HG03342 (cell line): ENCODE results near the gene FJX1.

ENCODE experiments used
- ATAC-seq: cut with Tn5 transposase; IDR thresholded peaks from one replicate; pipeline ENCODE4 v1.9.1; 2021; ENCODE audit warnings: mild to moderate bottlenecking, moderate library complexity; ENCODE audit not compliant: unreplicated experiment

The FJX1 gene

DNA sequence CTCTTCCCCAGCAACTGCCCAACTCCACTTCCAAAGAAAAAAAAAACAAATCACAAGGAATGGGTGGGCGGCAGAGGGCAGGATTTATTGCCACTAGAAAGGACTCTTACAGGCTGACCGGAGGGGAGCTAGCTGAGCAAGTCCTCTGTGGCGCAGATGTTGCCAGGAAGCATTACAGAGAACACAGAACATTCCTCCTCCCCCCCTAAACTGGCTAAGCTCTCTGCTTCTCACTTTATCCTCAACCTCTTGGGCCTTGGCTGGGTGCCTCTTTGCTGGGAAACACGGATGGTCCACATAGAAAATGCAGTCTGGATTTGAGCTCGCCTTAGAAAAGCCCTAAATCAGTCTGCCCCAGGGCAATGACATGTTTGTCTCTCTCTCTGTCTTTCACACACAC is 12.6 kb upstream of the FJX1 start:
- no peak for ATAC-seq

DNA sequence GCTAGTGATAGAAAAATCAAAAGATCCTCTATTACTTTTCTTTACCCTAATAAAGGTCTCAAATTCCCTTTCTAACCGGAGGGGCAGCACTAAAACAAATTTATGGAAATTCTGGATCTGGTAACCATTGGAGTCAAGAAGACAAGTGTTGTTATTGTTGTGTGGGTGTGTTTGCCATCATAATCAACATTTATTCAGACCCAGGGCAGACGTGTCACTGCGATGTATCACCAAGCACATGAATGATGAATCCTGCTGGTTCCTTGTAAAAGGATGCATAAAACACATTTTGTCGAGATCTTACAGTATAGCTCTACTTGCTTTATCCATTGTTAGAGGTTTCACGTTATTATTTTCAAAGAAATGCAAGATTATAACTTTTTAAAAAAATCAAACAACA is 12.1 kb upstream of the FJX1 start:
- no peak for ATAC-seq

DNA sequence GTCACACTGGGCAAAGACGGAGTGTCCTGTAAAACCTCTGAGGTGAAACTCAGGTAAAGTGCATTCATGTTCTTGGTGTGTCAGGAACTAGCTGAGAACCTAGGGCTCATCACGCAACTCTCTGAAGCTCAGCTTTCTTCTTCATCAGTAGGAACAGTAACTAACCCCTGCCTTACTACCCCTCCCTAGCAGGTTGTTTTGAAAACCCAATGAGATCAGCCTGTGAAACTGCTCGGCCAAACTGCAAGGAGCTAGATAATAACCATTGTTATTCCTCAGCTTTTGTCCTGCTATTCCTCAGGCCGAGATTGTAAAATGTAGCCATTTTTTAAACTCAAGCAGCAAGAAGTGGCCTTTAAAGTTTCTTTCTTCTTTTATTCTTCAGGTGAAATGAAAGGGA is 9.8 kb upstream of the FJX1 start:
- no peak for ATAC-seq

DNA sequence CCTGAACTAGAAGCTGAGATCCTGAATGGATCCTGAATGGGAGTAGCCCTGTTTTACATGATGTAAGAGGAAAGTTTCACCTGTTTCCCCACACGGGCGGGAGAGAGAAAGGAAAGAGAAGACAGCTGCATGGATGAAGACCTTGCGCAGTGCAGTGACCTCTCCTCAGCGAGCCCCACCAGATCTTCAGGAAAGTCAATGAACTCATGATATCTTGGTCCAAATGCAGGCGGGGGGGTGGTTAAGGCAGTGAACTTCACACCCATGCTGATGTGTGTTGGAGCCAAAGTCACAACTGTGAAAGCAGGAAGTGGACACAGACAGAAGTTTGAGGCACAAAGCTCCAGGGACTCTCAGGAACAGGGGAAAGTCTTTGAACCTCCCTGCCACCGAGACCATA is 8.6 kb upstream of the FJX1 start:
- ATAC-seq = no peak

DNA sequence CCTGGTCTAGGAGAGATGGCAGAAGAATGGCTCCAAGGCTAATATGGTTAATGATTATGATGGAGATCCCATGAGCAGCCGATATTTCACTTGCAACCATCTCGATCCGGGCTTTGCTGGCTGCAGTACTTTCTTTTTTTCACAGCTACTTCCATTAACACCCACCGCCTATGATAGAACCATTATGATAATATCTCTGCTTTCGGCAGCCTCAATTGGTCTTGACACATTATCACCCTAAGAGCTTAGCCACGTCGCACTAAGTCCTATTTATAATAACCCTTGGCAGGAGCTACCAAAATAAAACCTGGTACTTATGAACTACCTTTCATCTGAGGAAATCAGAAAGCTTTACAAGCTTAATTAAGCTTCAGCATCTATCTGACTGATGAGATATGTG is 7.6 kb upstream of the FJX1 start:
- ATAC-seq = no peak

DNA sequence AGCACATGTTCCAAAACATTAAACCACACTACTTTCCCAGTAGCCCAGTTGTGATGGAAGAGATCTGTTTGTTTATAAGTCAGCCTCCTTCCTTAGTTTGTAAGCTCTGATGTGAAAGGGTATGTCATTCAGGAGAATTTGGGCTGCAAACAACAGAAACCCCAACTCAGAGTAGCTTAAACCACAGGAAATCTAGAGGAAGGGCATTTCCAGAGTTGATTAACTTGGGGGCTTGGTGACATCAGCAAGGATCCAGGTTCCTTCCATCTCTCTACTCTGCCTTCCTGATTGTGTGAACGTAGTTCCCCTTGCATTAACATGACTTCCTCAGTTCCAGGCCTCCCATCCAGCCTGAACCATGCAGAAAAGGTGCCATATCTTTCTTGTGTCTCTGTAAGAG is 6.5 kb upstream of the FJX1 start:
- no peak for ATAC-seq

DNA sequence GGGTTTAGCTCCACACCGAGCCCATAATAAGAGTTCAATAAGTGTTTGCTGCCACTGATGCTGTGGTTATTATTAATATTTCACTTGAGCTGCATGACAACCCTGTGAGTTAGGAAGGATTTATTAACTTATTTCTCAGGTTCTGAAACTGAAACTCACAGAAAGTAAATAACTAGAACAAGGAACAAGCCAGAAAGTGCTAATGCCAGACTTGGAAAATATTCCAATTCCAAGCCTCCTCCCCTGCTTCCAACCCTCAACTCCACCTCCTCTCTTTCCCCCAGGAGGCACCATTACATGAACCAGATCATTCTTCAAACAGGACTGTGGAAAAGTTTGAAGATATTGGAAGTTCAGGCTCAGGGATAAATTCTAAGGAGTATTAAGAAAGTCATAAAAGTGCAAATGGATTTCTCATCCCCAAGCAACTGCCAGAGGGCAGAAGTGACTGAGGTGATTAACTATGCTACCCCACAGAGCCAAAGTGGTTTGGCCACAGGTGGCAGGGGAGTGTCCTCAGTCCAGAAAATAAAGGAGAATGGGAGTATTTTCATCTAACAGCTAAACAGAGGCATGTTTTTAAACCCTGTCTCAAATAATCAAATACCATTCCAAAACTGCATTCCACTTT is 3.2 kb upstream of the FJX1 start:
- ATAC-seq = no peak

DNA sequence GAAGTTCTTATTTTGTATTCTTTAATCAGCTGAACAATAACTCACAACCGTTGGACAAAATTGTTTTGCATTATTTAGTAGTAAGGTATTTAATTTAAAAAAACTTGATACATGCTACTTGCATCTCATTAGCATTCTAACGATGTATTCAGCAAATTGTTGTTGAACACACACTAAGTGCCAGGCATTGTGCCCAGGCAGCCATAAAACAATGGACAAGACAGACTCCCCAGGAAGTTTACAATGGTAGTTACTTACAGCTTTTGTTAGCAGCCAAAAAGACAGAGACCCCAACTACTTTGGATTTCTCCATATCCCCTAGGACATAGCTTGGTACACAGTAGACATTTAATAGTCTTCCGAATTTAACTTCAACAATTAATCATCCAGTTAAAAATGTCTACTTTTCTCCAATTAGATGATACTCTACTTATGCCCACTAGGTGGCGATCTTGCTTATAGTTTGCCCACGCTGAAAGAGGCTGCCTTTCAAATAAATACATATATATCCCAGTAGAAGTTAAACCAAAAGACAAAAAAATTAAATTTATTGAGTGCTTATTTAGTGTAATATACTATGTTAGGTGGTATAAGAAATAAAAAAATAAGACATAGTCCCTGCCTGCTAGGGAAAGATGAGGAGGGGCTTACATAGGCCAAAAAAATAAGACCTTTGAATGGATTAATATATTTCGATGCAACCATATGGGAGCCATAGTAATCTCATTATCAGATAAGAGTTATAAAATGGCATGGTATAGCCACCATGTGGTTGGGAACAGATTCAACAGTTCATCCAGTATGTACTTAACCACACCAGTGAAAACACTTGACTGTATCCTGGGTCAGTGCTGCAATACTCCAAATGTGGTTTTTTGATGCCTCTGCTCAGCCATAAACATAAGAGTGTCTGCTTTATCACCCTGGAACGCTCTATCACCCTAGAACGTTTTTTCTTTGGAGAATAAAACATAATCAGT is 2.0 kb upstream of the FJX1 start:
- ATAC-seq = no peak

DNA sequence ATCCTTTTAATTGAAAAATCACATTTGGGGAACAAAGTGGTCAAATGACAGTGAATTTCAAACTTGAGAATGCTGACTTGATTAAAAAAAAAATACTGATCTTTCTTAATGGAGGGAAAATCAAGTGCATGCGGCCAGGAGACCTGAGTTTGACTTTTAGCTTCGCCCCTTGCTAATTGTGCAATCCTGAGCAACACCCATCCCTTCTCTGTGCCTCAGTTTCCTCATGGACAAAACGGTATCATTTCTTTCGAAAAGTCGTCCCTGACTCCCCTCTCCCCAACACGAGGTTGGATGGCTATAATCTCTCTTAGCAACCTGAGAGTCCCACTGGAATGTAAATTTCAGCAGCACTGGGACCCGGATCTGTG is 959 bp upstream of the FJX1 start:
- no peak for ATAC-seq

DNA sequence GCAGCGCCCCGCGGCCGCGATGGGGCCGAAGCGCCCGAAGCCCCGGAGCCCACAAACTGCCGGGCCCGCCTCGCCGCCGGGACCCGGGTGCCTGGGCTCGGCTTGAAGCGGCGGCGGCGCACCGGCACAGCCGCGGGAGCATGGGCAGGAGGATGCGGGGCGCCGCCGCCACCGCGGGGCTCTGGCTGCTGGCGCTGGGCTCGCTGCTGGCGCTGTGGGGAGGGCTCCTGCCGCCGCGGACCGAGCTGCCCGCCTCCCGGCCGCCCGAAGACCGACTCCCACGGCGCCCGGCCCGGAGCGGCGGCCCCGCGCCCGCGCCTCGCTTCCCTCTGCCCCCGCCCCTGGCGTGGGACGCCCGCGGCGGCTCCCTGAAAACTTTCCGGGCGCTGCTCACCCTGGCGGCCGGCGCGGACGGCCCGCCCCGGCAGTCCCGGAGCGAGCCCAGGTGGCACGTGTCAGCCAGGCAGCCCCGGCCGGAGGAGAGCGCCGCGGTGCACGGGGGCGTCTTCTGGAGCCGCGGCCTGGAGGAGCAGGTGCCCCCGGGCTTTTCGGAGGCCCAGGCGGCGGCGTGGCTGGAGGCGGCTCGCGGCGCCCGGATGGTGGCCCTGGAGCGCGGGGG is 346 bp downstream of the FJX1 start:
- peak; percentile 43 for ATAC-seq

DNA sequence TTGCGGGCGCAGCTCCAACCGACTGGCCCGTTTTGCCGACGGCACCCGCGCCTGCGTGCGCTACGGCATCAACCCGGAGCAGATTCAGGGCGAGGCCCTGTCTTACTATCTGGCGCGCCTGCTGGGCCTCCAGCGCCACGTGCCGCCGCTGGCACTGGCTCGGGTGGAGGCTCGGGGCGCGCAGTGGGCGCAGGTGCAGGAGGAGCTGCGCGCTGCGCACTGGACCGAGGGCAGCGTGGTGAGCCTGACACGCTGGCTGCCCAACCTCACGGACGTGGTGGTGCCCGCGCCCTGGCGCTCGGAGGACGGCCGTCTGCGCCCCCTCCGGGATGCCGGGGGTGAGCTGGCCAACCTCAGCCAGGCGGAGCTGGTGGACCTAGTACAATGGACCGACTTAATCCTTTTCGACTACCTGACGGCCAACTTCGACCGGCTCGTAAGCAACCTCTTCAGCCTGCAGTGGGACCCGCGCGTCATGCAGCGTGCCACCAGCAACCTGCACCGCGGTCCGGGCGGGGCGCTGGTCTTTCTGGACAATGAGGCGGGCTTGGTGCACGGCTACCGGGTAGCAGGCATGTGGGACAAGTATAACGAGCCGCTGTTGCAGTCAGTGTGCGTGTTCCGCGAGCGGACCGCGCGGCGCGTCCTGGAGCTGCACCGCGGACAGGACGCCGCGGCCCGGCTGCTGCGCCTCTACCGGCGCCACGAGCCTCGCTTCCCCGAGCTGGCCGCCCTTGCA is 1.0 kb downstream of the FJX1 start:
- ATAC-seq = peak; percentile 35

DNA sequence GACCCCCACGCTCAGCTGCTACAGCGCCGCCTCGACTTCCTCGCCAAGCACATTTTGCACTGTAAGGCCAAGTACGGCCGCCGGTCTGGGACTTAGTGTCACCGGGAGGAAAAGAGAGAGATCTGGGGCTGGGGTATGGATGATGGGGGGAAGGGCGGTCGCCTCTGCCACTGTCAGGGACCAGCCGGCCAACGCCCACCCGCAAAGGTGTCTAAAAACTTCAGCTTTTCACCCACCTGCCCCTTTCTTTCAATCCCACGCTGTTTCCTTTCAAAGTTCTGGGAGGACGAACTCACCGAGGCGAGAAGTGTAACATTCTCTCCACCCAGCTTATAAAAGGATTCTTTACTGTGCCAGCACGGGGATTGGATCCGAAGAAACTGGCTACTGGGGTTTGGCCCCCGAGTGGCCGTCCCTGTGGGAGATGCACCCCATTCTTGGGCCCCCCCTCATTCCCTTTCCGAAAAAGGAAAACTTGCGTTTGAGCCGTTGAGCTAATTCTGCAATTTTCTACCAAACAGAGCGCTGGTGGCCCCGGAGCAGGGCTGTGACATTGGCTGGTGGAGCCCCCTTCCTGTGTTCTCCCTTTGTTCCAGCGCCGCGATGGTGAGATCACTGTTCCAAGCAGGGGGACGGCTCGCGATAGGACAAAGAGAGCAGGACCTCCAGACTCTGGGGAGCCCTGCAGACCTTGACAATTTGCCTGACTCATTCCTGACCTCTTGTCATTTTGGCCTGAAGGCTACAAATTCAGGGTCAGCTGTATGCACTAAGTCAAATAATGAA is 1.8 kb downstream of the FJX1 start:
- ATAC-seq = no peak

DNA sequence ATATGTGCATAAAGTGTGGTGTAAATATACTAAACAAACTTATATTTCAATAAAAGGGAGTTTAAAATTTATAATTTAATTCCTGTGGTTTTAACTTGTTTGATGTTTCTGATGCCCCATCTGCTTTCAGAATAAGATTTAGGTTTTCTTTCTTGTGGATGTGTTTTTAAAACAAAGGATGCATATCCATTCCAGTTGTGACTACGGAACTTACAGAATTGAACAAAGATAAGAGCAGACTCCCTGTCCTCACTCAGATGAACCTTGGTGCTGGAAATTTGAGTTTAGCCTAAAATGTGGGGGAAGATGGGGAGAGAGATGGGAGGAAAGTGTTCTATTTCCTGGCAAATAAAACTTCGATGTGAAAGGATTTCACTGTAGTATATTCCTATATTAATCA is 2.5 kb downstream of the FJX1 start:
- no peak for ATAC-seq

DNA sequence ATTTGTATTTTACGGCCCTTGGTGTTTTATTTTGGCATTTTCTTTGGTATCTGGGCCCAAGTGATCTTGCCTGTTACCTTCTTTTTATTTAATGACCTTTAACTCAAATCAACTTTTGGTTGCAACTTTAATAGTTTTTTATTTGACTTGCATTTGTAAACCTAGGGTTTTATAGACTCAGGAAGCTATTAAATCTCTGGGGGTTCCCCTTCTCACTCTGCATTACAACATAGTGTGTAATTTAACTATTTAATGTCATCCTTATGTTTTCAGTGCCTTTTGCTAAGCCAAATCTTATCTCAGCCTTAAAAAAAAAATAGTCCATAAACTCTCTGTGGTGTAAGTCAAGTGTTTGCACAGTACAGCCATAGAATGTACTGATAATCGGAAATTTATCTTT is 3.4 kb downstream of the FJX1 start:
- ATAC-seq = no peak

DNA sequence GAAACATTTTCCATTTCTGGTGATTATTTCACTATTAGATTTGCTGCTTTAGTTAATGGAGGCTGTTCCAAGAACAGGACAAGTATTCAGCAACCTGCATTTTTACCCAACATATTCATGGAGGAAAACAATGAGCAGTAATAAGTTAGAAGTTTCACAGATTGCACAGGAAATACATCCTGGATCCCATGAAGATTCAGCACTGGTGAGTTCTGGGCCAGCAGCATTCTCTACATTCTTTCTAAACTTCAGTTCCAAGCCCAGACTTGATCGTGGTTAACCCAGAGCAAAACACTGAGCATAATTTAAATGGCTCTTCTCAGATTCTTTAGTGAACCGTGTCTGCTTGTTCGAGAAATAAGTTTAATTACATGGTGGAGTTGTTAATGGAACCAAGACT is 3.8 kb downstream of the FJX1 start:
- ATAC-seq = no peak

DNA sequence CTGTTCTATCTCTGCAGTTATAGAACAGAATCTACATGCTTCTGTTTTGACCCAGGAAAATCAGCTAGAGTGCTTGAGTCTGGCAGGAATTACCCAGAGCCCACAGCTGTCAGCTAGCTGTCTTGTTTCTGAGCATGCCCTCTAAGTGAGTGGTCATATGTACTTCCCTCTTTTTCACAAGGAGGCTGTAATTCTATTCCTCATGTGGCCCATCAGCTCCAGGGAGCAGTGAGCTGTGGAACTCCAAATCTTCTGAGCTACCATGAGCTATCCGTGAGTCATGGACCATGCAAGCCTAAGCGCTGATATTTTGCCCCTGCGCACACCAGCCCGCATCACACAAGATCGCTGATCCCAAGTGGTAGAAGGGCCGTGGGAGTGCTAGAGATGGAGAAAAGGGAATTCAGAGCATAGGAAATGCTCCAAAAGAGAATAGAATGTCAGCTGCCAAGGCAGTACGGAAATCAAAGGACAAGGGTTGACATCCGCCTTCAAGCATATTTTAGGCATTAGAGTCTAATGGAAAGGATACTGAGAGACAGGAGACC is 5.4 kb downstream of the FJX1 start:
- no peak for ATAC-seq

DNA sequence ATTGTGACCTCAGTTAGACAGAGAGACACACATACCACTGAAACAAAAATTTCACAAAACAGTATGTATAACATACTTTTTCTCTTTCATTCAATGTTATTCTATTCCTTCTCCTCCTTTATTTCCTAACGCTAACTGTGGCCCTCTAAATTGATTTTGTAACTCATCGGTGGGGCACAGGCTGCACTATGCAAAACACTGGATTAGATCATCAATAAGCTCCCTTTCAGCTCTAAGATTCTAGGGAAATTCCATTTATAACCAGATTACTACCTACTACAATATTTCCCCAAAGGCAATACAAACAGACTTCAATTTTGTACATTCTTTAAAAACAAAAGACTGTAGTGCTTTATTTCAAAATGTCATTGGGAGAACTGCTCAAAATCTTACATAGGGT is 6.1 kb downstream of the FJX1 start:
- no peak for ATAC-seq

DNA sequence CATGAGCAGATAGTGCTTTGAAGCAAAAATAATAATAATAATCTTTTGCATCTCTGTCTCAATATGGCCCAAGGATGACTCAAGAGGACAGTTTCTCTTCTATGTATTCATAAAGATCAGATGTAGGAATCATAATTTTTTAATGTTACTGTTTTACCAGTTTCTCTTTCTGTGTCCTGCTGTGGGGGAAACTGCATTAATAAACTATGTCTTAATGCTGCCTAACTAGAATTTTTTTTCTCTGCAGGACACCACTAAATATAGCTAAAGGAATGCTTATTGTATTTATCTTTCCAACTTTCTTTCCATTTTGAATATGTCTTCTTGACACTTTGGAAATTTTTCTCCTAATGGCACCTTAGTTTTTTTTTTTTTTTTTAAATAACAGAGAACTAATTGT is 6.5 kb downstream of the FJX1 start:
- ATAC-seq = no peak

DNA sequence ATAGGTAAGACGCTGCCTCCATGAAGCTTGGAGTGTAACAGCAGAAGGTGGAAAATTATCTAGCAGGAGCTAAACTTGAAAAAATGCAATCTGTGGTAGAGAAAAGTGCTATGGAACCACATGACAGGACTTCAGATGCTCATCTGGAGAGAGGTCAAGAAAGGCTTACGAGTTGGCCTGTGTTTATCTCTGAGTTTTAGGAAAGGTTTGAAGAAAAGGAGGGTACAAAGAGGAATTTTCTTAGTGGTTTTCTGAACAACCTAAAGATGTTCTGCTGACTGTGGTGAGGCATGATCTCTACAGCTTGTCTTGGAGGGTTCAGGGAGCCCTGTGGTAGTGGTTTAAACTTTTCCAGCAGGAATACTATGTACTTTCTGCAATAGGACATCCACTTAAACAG is 8.2 kb downstream of the FJX1 start:
- ATAC-seq = no peak

DNA sequence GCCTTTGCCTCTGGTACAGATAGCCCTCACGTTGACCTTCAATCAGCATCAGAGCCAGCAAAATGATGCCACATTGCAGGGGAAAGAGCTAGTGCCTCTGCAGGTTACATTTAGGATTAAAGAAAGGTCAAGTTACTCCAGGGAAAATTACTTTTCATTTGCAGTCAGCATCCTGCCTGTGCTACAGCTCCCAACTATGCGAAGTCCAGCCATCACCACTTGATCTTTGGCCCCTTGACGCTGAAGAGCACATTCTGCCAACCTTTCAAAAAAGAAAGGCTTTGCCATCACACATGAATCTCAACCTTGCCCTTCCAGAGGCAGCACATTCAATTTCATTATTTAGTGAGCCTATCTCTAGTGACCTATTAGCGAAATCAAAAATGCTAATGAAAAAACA is 11.3 kb downstream of the FJX1 start:
- no peak for ATAC-seq
